NB4 (cell line): ENCODE data around the gene CYB5B.

Source experiments
- MYC ChIP-seq: IDR thresholded peaks from 2 replicates; pipeline ENCODE4 v1.6.1; 2011; ENCODE audit warnings: low read depth, low read length
- POLR2A ChIP-seq: IDR thresholded peaks from 2 replicates; pipeline ENCODE4 v1.6.1; 2011; ENCODE audit warnings: mild to moderate bottlenecking; ENCODE audit not compliant: insufficient read length; ENCODE audit errors: extremely low read depth
- TF ChIP-seq, protein P1 (sequence below): IDR thresholded peaks from one replicate; pipeline ENCODE4 v1.5.1; 2012; ENCODE audit warnings: low read depth, low read length
- TF ChIP-seq, protein P2 (sequence below): IDR thresholded peaks from 2 replicates; pipeline ENCODE4 v1.6.1; 2011; ENCODE audit warnings: low read depth, low read length

DNA sequence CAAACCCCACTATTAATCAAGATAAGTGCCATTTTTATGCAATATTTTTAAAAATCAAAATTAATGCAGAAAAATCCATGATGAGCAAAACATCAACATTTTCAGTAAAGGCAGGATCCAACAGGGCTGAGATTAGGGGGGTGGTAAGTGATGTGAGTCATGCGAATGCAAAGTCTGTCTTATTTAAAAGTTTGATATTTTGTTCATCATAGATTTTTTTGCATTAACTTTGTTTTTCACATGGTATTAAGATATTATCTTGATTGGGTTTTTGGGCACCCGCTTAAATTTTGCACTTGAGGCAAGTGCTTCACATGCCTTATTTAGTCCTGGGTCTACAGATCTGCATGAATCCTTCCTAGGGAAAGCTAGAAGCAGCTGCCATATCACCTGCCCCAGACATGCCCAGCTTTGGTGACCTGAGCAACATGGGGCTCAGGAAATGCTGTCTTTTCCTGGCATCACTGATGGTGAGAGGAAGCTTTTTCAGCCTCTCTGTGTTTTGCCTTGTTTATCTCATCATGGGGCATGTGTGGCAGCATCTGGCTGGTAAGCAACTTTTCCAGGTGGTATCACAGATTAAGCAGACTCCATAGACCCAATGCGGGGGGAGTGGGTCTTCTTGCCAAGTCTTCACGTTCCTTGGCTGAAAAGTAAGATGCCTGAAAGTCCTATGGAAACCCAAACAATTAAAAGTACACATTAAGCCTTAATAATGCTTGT, 83.8 kb downstream of the CYB5B start:
- TF ChIP-seq, protein P1, sequence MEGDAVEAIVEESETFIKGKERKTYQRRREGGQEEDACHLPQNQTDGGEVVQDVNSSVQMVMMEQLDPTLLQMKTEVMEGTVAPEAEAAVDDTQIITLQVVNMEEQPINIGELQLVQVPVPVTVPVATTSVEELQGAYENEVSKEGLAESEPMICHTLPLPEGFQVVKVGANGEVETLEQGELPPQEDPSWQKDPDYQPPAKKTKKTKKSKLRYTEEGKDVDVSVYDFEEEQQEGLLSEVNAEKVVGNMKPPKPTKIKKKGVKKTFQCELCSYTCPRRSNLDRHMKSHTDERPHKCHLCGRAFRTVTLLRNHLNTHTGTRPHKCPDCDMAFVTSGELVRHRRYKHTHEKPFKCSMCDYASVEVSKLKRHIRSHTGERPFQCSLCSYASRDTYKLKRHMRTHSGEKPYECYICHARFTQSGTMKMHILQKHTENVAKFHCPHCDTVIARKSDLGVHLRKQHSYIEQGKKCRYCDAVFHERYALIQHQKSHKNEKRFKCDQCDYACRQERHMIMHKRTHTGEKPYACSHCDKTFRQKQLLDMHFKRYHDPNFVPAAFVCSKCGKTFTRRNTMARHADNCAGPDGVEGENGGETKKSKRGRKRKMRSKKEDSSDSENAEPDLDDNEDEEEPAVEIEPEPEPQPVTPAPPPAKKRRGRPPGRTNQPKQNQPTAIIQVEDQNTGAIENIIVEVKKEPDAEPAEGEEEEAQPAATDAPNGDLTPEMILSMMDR, result no peak
- TF ChIP-seq, protein P2, sequence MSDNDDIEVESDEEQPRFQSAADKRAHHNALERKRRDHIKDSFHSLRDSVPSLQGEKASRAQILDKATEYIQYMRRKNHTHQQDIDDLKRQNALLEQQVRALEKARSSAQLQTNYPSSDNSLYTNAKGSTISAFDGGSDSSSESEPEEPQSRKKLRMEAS, result no peak
- TF ChIP-seq POLR2A, result no peak
- no peak for TF ChIP-seq MYC
